ENCODE results near the gene SLC26A9. TPM values are rescaled to one million over a fixed set of nuclear protein-coding genes. Genes with fewer than 3 reads are reported as not detected.

The SLC26A9 gene
- total RNA-seq, 1 donor from 2014 or later = not detected

DNA sequence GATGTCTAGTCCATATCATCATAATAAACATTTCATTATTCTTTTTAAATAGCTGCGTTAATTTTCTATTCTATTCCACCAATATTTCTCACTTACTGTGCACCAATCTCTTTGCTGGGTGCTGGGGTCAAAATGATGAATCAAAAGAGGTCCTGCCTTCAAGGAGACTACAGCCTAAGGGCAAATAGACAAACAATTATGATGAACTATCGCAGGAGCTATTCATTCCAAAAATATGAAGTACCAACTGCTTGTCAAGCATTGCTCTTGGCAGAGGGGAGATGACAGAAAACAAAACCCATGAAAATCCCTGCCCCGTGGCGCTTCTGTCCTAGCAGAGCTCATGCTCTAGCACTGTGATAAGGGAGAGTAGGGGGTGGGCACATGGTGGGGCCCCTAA is 28.8 kb upstream of the SLC26A9 start:
- ChIA-PET POLR2A (no interaction called here), CTCF (no interaction called here)
- intact Hi-C loops (cut with micrococcal nuclease) = no loop called here
- Mint-ChIP-seq H3K27me3 (no peaks in the 10 kb centered on the region), H3K36me3 (ENCODE audit: low read depth) (no peaks in the 10 kb centered on the region), H3K4me3 (no peak overlapping the region), H3K4me1 (no peaks in the 10 kb centered on the region), H3K9me3 (no peaks in the 10 kb centered on the region), H3K27ac (no peak overlapping the region)
- DNase-seq (no peak), ATAC-seq (ENCODE audit: low read depth) (no peak)
- TF ChIP-seq, protein P1, sequence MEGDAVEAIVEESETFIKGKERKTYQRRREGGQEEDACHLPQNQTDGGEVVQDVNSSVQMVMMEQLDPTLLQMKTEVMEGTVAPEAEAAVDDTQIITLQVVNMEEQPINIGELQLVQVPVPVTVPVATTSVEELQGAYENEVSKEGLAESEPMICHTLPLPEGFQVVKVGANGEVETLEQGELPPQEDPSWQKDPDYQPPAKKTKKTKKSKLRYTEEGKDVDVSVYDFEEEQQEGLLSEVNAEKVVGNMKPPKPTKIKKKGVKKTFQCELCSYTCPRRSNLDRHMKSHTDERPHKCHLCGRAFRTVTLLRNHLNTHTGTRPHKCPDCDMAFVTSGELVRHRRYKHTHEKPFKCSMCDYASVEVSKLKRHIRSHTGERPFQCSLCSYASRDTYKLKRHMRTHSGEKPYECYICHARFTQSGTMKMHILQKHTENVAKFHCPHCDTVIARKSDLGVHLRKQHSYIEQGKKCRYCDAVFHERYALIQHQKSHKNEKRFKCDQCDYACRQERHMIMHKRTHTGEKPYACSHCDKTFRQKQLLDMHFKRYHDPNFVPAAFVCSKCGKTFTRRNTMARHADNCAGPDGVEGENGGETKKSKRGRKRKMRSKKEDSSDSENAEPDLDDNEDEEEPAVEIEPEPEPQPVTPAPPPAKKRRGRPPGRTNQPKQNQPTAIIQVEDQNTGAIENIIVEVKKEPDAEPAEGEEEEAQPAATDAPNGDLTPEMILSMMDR (IDR thresholded peaks at IDR 0.05) = no peak

DNA sequence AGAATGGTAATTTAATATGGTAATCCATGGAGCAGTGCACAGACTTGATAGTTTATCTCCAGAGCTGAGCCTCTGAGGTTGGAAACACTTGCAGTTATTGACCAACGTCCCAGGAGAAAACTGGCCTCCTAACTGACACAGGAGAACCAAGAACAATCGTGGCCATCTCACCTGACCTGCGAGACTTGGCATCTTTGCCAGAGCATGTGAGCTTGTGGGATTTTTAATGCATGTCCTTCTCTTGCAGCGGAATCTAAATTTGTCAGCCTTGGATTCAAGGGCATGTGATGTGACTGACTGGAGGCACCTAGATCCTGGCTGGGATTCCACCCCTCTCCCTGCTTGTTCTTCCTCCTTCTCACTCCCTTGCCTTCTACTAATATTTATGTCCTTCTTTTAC is 27.8 kb upstream of the SLC26A9 start:
- POLR2A ChIA-PET = no interaction called here
- H3K27me3 Mint-ChIP-seq = no peaks in the 10 kb centered on the region
- DNase-seq (no peak), ATAC-seq (ENCODE audit: low read depth) (no peak)
- TF ChIP-seq, protein P1 (IDR thresholded peaks at IDR 0.05) = no peak
- no peak overlapping the region for H3K4me3 Mint-ChIP-seq
- CTCF ChIA-PET = no interaction called here
- intact Hi-C loops (cut with micrococcal nuclease) = no loop called here
- H3K9me3 Mint-ChIP-seq = no peaks in the 10 kb centered on the region
- no peaks in the 10 kb centered on the region for H3K36me3 Mint-ChIP-seq (ENCODE audit: low read depth)
- H3K27ac Mint-ChIP-seq = no peak overlapping the region
- H3K4me1 Mint-ChIP-seq = no peaks in the 10 kb centered on the region

GRCh38 chr1:205970486-205970885 is 27.2 kb upstream of the SLC26A9 start:
- Mint-ChIP-seq H3K27me3 (no peaks in the 10 kb centered on the region), H3K36me3 (ENCODE audit: low read depth) (no peaks in the 10 kb centered on the region), H3K9me3 (no peaks in the 10 kb centered on the region), H3K27ac (no peak overlapping the region), H3K4me1 (no peaks in the 10 kb centered on the region), H3K4me3 (no peak overlapping the region)
- TF ChIP-seq, protein P1 (IDR thresholded peaks at IDR 0.05) = no peak
- no peak for ATAC-seq (ENCODE audit: low read depth)
- ChIA-PET CTCF (no interaction called here), POLR2A (no interaction called here)
- intact Hi-C loops (cut with micrococcal nuclease) = no loop called here
- no peak for DNase-seq

DNA sequence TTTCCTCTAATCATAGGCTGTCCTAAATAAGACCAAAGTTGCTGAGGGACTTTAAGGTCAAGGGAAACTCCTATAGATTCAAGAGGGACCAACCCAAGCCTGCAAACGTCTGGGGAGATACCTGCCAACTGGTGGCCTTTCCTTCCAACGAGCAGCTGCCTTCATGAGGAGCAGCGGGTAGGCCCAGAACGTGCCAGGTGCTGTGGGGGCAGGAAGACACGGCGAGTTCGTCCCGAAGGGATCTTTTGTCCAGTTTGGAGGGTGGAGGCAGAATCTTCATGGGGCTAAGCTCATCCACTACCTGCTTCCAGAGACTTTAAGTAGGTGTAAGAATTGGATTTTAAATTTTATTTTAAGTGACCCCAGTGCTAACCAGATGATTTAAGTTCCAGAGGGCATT is 26.0 kb upstream of the SLC26A9 start:
- Mint-ChIP-seq H3K27me3 (no peaks in the 10 kb centered on the region), H3K4me3 (no peak overlapping the region), H3K36me3 (ENCODE audit: low read depth) (no peaks in the 10 kb centered on the region), H3K9me3 (no peaks in the 10 kb centered on the region), H3K4me1 (no peaks in the 10 kb centered on the region), H3K27ac (no peak overlapping the region)
- ChIA-PET POLR2A (no interaction called here), CTCF (interaction anchor here (1.1 to 1.8 kb wide), 3 partner anchors 8 to 61 kb away, joined by 3 to 8 read pairs (median 5); no protein-coding TSS in a partner anchor)
- TF ChIP-seq, protein P1 (IDR thresholded peaks at IDR 0.05) = no peak
- intact Hi-C loops (cut with micrococcal nuclease) = no loop called here
- ATAC-seq (ENCODE audit: low read depth) (no peak), DNase-seq (no peak)

- Mint-ChIP-seq H3K9me3 (no peaks in the 10 kb centered on the region), H3K27me3 (no peaks in the 10 kb centered on the region), H3K4me1 (no peaks in the 10 kb centered on the region), H3K27ac (no peak overlapping the region), H3K4me3 (no peak overlapping the region), H3K36me3 (ENCODE audit: low read depth) (no peaks in the 10 kb centered on the region)
- ChIA-PET POLR2A (no interaction called here), CTCF (interaction anchor here (1.2 to 1.8 kb wide), 1 partner anchor 10 kb away, joined by 4 to 8 read pairs; no protein-coding TSS in a partner anchor)
- intact Hi-C loops (cut with micrococcal nuclease) = no loop called here
- no peak for ATAC-seq (ENCODE audit: low read depth)
- TF ChIP-seq, protein P1 (IDR thresholded peaks at IDR 0.05) = no peak
- no peak for DNase-seq
Observed at GRCh38 chr1:205967554-205968335, 24.5 kb upstream of the SLC26A9 start.
